ENCODE data around the gene A2ML1. TPM values are rescaled to one million over a fixed set of nuclear protein-coding genes. Genes with fewer than 3 reads are reported as not detected.
"Not testable (repeated sequence)": the region's sequence is repeated elsewhere in the genome, so short reads cannot be mapped to it uniquely, and the experiment has no call there.

The A2ML1 gene
- total RNA-seq, 2 experiments from 2014 or later: not detected

DNA sequence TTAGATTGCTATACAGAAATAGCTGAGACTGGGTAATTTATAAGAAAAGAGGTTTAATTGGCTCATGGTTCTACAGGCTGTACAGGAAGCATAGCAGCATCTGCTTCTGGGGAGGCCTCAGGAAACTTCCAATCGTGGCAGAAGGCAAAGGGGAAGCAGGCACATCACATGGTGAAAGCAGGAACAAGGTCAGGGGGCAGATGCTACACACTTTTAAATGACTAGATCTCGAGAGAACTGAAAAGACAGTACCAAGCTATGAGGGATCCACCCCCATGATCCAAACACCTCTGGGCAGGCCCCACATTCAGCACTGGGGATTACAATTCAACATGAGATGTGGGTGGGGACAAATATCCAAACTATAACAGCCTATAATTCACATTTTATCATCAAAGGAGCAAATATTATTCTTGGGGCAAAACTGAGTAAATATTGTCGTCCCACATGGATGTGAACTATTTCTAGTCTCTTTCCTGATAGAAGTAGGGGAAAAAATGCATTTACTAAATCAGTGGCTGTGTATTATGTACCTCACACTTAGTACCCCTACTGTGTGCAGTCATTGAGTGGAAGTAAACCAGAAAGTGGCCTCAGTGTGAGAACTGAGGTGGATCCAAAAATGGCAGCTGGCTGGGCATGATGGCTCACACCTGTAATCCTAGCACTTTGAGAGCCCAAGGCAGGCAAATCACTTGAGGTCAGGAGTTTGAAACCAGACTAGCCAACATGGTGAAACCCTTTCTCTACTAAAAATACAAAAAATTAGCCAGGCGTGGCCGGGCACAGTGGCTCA lies 25.4 kb upstream of the A2ML1 start:
- Mint-ChIP-seq H3K27me3 (no peaks in the 10 kb centered on the region), H3K9me3 (no peaks in the 10 kb centered on the region), H3K4me1 (peaks cover 3% of the 10 kb centered on the region), H3K27ac (no peak overlapping the region), H3K36me3 (peaks cover 3% of the 10 kb centered on the region), H3K4me3 (no peak overlapping the region)
- POLR2A ChIA-PET: no interaction called here
- DNase-seq (no peak), ATAC-seq (ENCODE audit: low read depth) (no peak)

GRCh38 chr12:8801213-8801612 lies 21.2 kb upstream of the A2ML1 start:
- POLR2A ChIA-PET; H3K4me1 Mint-ChIP-seq; H3K27ac Mint-ChIP-seq; ATAC-seq (ENCODE audit: low read depth); DNase-seq; H3K27me3 Mint-ChIP-seq; H3K9me3 Mint-ChIP-seq; H3K4me3 Mint-ChIP-seq; H3K36me3 Mint-ChIP-seq: not testable (repeated sequence)

DNA sequence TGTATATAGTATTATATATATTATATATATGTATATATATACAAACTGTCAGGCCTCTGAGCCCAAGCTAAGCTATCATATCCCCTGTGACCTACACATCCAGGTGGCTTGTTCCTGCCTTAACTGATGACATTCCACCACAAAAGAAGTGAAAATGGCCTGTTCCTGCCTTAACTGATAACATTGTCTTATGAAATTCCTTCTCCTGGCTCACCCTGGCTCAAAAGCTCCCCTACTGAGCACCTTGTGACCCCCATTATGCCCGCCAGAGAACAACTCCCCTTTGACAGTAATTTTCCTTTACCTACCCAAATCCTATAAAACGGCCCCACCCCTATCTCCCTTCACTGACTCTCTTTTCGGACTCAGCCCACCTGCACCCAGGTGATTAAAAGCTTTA lies 17.6 kb upstream of the A2ML1 start:
- ATAC-seq (ENCODE audit: low read depth); H3K27me3 Mint-ChIP-seq; H3K4me1 Mint-ChIP-seq; H3K36me3 Mint-ChIP-seq; POLR2A ChIA-PET; H3K9me3 Mint-ChIP-seq; H3K27ac Mint-ChIP-seq; DNase-seq; H3K4me3 Mint-ChIP-seq: not testable (repeated sequence)

DNA sequence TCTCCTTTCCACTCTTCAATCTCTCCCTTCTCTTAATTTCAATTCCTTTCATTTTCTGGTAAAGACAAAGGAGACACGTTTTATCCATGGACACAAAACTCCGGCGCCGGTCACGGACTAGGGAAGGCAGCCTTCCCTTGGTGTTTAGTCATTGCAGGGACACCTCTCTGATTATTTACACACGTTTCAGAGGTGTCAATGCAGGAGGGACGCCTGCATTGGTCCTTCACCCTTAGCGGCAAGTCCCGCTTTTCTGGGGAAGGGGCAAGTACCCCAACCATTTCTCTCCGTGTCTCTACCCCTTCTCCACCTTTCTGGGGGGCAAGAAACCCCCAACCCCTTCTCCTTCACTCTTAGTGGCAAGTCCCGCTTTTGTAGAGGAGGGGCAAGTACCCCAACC lies 16.9 kb upstream of the A2ML1 start:
- H3K4me1 Mint-ChIP-seq; H3K27ac Mint-ChIP-seq; H3K4me3 Mint-ChIP-seq; POLR2A ChIA-PET; DNase-seq; H3K36me3 Mint-ChIP-seq; ATAC-seq (ENCODE audit: low read depth); H3K27me3 Mint-ChIP-seq; H3K9me3 Mint-ChIP-seq: not testable (repeated sequence)

- H3K27ac Mint-ChIP-seq; H3K4me1 Mint-ChIP-seq; H3K36me3 Mint-ChIP-seq; POLR2A ChIA-PET; H3K27me3 Mint-ChIP-seq; H3K4me3 Mint-ChIP-seq; ATAC-seq (ENCODE audit: low read depth); H3K9me3 Mint-ChIP-seq; DNase-seq: not testable (repeated sequence)
These were observed 15.3 kb upstream of the A2ML1 start for GRCh38 chr12:8807084-8807483.

GRCh38 chr12:8810112-8810511 lies 12.3 kb upstream of the A2ML1 start:
- H3K4me3 Mint-ChIP-seq; H3K9me3 Mint-ChIP-seq; ATAC-seq (ENCODE audit: low read depth); POLR2A ChIA-PET; DNase-seq; H3K36me3 Mint-ChIP-seq; H3K4me1 Mint-ChIP-seq; H3K27me3 Mint-ChIP-seq: not testable (repeated sequence)
- H3K27ac Mint-ChIP-seq: peak overlapping the region; percentile 0

DNA sequence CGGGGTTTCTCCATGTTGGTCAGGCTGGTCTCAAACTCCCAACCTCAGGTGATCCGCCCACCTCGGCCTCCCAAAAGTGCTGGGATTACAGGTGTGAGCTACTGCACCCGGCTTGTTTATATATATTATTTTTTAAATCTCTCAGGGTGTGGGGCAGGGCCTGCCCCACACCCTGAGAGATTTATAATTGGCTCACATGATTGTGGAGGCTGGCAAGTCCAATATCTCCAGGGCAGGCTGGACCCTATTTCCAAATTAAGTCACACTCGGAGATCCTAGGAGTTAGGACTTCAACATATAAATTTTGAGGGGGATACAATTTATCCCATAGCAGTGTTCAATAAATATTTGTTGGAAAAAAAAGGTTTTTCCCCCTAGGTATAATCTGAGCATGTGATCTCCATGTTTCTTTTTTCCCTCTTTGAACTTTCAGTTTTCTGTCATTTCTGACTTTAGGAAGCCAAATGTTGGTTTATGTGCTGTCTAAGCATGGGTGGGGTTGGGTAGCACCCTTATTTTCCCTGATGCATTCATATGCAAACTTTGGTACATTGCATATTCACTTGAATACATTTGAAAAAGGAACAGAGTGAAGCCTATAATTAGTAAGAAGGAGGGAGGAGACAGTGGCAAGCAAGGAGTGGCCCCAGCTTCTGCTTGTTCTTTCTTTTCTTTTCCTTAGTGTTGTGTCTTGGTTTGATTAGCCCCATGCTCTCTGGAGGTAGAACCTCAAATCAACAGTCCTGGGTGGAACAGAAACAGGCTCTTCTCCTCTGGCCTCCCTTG lies 8.7 kb upstream of the A2ML1 start:
- no peaks in the 10 kb centered on the region for H3K36me3 Mint-ChIP-seq
- DNase-seq (no peak), ATAC-seq (ENCODE audit: low read depth) (no peak)
- H3K4me1 Mint-ChIP-seq: no peaks in the 10 kb centered on the region
- POLR2A ChIA-PET: no interaction called here
- H3K4me3 Mint-ChIP-seq: no peak overlapping the region
- no peaks in the 10 kb centered on the region for H3K9me3 Mint-ChIP-seq
- H3K27ac Mint-ChIP-seq: no peak overlapping the region
- H3K27me3 Mint-ChIP-seq: no peaks in the 10 kb centered on the region

GRCh38 chr12:8816448-8817050 lies 5.9 kb upstream of the A2ML1 start:
- Mint-ChIP-seq H3K27me3 (no peaks in the 10 kb centered on the region), H3K4me1 (no peaks in the 10 kb centered on the region), H3K4me3 (no peak overlapping the region), H3K36me3 (no peaks in the 10 kb centered on the region), H3K27ac (no peak overlapping the region), H3K9me3 (no peaks in the 10 kb centered on the region)
- ATAC-seq (ENCODE audit: low read depth) (no peak), DNase-seq (no peak)
- POLR2A ChIA-PET: interaction anchor here (0.6 to 0.7 kb wide), 2 partner anchors 21 to 56 kb away, joined by 3 read pairs; no protein-coding TSS in a partner anchor

DNA sequence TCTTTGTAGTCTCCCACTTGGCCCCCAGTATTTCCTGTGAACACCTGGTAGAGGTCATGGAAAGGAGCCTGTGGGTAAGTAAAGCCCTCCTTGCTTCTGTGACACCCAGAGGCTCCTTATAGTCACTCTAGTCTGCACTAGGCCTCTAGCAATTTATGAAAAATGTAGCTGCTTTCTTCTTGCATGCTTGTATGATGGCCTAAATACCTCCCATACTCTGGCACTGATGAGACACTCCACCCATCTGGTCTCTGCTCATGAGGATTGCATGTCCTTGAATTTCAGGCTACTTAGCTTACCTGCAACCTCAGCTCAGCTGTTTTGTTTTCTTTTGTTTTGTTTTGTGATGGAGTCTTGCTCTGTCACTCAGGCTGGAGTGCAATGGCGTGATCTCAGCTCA lies 4.6 kb upstream of the A2ML1 start:
- Mint-ChIP-seq H3K4me1 (no peaks in the 10 kb centered on the region), H3K27ac (no peak overlapping the region), H3K36me3 (no peaks in the 10 kb centered on the region), H3K9me3 (no peaks in the 10 kb centered on the region), H3K4me3 (no peak overlapping the region), H3K27me3 (peaks cover 2% of the 10 kb centered on the region)
- DNase-seq (no peak), ATAC-seq (ENCODE audit: low read depth) (no peak)
- POLR2A ChIA-PET: no interaction called here

GRCh38 chr12:8818526-8818925 lies 3.9 kb upstream of the A2ML1 start:
- Mint-ChIP-seq H3K4me3 (no peak overlapping the region), H3K9me3 (no peaks in the 10 kb centered on the region), H3K36me3 (no peaks in the 10 kb centered on the region), H3K4me1 (no peaks in the 10 kb centered on the region), H3K27me3 (peaks cover 2% of the 10 kb centered on the region), H3K27ac (no peak overlapping the region)
- ATAC-seq (ENCODE audit: low read depth) (no peak), DNase-seq (no peak)
- POLR2A ChIA-PET: no interaction called here

DNA sequence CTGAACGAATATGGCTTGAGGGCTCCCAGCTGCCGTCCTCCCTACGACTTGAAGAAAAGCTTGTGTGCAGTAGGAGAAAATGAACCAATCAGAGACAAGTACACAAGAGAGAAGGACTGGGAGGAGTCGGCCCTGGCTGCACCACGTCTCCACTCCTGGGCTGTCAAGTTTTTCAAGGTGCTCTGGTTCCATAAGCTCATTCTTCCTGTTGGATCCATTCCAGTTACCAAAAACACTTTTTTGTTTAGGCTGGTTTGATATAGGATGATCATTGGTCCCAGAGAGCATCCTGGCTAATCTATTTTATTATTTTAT lies 2.8 kb upstream of the A2ML1 start:
- Mint-ChIP-seq H3K27me3 (peaks cover 8% of the 10 kb centered on the region), H3K27ac (no peak overlapping the region), H3K36me3 (no peaks in the 10 kb centered on the region), H3K9me3 (no peaks in the 10 kb centered on the region), H3K4me3 (no peak overlapping the region), H3K4me1 (no peaks in the 10 kb centered on the region)
- POLR2A ChIA-PET: no interaction called here
- DNase-seq (no peak), ATAC-seq (ENCODE audit: low read depth) (no peak)

DNA sequence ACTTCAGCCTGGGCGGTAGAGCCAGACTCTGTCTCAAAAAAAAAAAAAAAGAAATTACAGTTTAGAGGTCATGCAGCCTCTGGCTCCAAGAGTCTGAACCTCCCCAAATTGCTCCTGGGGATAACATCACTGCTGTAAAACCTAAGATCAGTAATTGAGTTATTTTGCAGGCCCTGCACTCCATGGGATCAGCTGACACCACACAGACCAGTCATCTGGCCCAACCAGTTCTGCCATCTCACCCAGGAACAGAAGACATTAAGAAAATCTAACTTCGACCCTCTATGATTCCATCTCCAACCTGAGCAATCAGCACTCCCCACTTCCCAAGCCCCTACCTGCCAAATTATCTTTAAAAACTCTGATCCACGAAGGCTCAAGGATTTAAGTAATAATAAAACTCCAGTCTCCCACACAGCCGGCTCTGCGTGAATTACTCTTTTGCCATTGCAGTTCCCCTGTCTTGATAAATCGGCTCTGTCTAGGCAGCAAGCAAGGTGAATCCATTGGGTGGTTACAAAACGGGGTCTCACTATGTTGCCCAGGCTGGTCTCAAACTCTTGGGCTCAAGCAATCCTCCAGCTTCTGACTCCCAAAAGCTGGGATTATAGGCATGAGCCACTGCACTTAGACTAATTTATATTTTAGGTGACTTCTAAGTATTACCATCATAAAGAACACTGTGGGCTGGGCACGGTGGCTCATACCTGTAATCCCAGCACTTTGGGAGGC lies 1.6 kb upstream of the A2ML1 start:
- H3K4me3 Mint-ChIP-seq; H3K4me1 Mint-ChIP-seq; H3K27ac Mint-ChIP-seq; DNase-seq; POLR2A ChIA-PET; H3K9me3 Mint-ChIP-seq; H3K36me3 Mint-ChIP-seq; ATAC-seq (ENCODE audit: low read depth): not testable (repeated sequence)
- H3K27me3 Mint-ChIP-seq: peaks cover 16% of the 10 kb centered on the region

DNA sequence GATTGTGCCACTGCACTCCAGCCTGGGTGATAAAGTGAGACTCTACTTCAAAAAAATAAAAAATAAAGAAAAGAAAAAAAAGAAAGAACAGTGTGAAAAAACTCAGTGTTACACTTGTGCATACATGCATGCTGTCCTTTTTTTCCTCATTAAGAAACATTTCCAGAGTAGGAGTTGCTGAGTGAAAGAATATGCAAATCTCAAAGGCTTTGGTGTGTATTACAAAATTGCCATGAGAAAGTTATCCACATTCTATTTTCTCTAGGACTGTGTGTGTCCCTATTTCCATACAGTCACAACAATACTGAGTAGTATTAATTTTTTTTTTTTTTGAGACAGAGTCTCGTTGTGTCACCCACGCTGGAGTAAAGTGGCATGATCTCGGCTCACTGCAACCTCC lies 830 bp upstream of the A2ML1 start:
- Mint-ChIP-seq H3K27ac (no peak overlapping the region), H3K27me3 (peaks cover 20% of the 10 kb centered on the region), H3K4me1 (no peaks in the 10 kb centered on the region), H3K9me3 (peaks cover 2% of the 10 kb centered on the region), H3K36me3 (no peaks in the 10 kb centered on the region), H3K4me3 (no peak overlapping the region)
- ATAC-seq (ENCODE audit: low read depth): no peak
- no peak for DNase-seq
- POLR2A ChIA-PET: no interaction called here

Data from activated naive CD8-positive, alpha-beta T cell treated with anti-CD3 and anti-CD28 coated beads, Interleukin-2, amount 10 ng/mL, durations not matched to agents 7 days and 5 days (primary cell).